Measurements from ENCODE around the gene SLC16A6. TPM values are rescaled to one million over a fixed set of nuclear protein-coding genes. Genes with fewer than 3 reads are reported as not detected.

The SLC16A6 gene
- 0.30 and 0.42 TPM in 2 replicates for total RNA-seq

GRCh38 chr17:68290955-68291835, at the start of gene SLC16A6, which contains the start of gene ARSG:
TSS of gene SLC16A6 (minus strand) at chr17:68291127. CDS start at chr17:68278320, 12,807 bp downstream.
TSS of gene ARSG (plus strand) at chr17:68291495. CDS start at chr17:68307494, 15,999 bp downstream.

GRCh38 chr17:68247445-68248198, 43.3 kb downstream of the SLC16A6 start, which contains the start of gene AMZ2:
TSS of gene AMZ2 (plus strand) at chr17:68248043. CDS start at chr17:68250188, 2,145 bp downstream.

Other genes with a start within 250 kb of the SLC16A6 start
- gene AMZ2, start 43.1 kb downstream of the SLC16A6 start, total RNA-seq, result 72.7 and 75.1 TPM in 2 replicates
- 3.6 and 4.8 TPM in 2 replicates for gene ARSG, start 368 bp upstream of the SLC16A6 start, total RNA-seq
- 161 and 181 TPM in 2 replicates for gene WIPI1, start 166.4 kb upstream of the SLC16A6 start, total RNA-seq
- 309 and 311 TPM in 2 replicates for gene PRKAR1A, start 221.3 kb upstream of the SLC16A6 start, total RNA-seq

All from smooth muscle cell of the umbilical artery (primary cell).